Cortex of kidney (tissue), 1 donor: ENCODE results near the gene EGFR.

Source experiments
- DNase-seq: peaks from one replicate; lab custom pipeline; 2025; lab: John Stamatoyannopoulos, UW

Gene EGFR

GRCh38 chr7:55127135-55127551 is 108.3 kb downstream of the EGFR start:
- DNase-seq = no peak

- DNase-seq = no peak
These were observed 108.8 kb downstream of the EGFR start for GRCh38 chr7:55127622-55128081.

GRCh38 chr7:55128693-55129394 is 110.0 kb downstream of the EGFR start:
- no peak for DNase-seq

- DNase-seq = no peak
These were observed 111.0 kb downstream of the EGFR start for GRCh38 chr7:55129541-55130394.

GRCh38 chr7:55130395-55131141 is 111.8 kb downstream of the EGFR start:
- no peak for DNase-seq

GRCh38 chr7:55131142-55131929 is 112.5 kb downstream of the EGFR start:
- DNase-seq = no peak

- DNase-seq = no peak
These were observed 113.7 kb downstream of the EGFR start for GRCh38 chr7:55132550-55132889.

- DNase-seq = no peak
These were observed 114.2 kb downstream of the EGFR start for GRCh38 chr7:55132890-55133551.

- no peak for DNase-seq
These were observed 115.0 kb downstream of the EGFR start for GRCh38 chr7:55133630-55134358.

GRCh38 chr7:55134359-55134725 is 115.5 kb downstream of the EGFR start:
- no peak for DNase-seq

- no peak for DNase-seq
These were observed 116.0 kb downstream of the EGFR start for GRCh38 chr7:55134786-55135185.

- DNase-seq = no peak
These were observed 116.6 kb downstream of the EGFR start for GRCh38 chr7:55135462-55135861.

- no peak for DNase-seq
These were observed 119.8 kb downstream of the EGFR start for GRCh38 chr7:55138663-55139062.

- DNase-seq = no peak
These were observed 121.6 kb downstream of the EGFR start for GRCh38 chr7:55140221-55140940.

GRCh38 chr7:55140941-55141278 is 122.1 kb downstream of the EGFR start:
- no peak for DNase-seq

GRCh38 chr7:55142919-55143600 is 124.2 kb downstream of the EGFR start:
- DNase-seq = no peak

- DNase-seq = no peak
These were observed 125.8 kb downstream of the EGFR start for GRCh38 chr7:55144333-55145317.

GRCh38 chr7:55145606-55146005 is 126.8 kb downstream of the EGFR start:
- DNase-seq = no peak
